GM12864 (cell line): ENCODE measurements around the gene TFF3.

Experiments
- DNase-seq: peaks from one replicate; pipeline ENCODE4 v3.0.0-alpha.2; 2011; ENCODE audit warnings: low read depth
- H3K4me3 ChIP-seq: 2 replicates; pipeline ENCODE4 v1.5.1; 2011; ENCODE audit warnings: mild to moderate bottlenecking, low read depth, low read length, control low read depth
- TF ChIP-seq, protein P1 (sequence below): IDR thresholded peaks from 2 replicates; pipeline ENCODE4 v1.5.1; 2011; ENCODE audit warnings: low read depth, mild to moderate bottlenecking, moderate library complexity, low read length, control low read depth, inconsistent platforms; ENCODE audit errors: missing control alignments

Gene TFF3

GRCh38 chr21:42336054-42336453 is 20.8 kb upstream of the TFF3 start:
- TF ChIP-seq, protein P1, sequence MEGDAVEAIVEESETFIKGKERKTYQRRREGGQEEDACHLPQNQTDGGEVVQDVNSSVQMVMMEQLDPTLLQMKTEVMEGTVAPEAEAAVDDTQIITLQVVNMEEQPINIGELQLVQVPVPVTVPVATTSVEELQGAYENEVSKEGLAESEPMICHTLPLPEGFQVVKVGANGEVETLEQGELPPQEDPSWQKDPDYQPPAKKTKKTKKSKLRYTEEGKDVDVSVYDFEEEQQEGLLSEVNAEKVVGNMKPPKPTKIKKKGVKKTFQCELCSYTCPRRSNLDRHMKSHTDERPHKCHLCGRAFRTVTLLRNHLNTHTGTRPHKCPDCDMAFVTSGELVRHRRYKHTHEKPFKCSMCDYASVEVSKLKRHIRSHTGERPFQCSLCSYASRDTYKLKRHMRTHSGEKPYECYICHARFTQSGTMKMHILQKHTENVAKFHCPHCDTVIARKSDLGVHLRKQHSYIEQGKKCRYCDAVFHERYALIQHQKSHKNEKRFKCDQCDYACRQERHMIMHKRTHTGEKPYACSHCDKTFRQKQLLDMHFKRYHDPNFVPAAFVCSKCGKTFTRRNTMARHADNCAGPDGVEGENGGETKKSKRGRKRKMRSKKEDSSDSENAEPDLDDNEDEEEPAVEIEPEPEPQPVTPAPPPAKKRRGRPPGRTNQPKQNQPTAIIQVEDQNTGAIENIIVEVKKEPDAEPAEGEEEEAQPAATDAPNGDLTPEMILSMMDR = no peak
- H3K4me3 ChIP-seq = no peak overlapping the region
- no peak for DNase-seq

- TF ChIP-seq, protein P1 = no peak
- no peak overlapping the region for H3K4me3 ChIP-seq
- no peak for DNase-seq
Measured at GRCh38 chr21:42332557-42333317, 17.5 kb upstream of the TFF3 start.

DNA sequence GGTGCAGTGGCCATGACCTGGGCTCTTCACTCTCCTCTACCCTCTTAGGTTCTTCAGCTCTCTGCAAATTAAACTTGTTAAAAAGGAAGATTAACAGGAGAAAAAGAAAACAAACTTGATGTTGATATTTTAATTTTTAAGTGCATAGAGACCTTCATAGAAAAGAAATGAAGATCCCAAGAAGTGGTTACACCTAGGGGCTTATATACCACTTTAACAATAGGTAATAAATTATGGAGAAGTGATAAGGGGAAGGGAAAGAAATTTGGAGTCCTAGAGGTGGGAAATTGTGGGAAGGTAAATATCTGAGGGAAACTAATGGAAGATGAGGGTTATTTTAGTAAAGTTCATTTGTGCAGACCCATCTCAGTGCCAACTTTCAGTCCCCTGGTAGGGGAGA is 16.5 kb upstream of the TFF3 start:
- TF ChIP-seq, protein P1 = no peak

GRCh38 chr21:42330380-42331371 is 15.5 kb upstream of the TFF3 start:
- TF ChIP-seq, protein P1 = no peak
- no peak for DNase-seq
- no peak overlapping the region for H3K4me3 ChIP-seq

More for the DNA sequence above, 16.5 kb upstream of the TFF3 start:
- DNase-seq = no peak
- no peak overlapping the region for H3K4me3 ChIP-seq

DNA sequence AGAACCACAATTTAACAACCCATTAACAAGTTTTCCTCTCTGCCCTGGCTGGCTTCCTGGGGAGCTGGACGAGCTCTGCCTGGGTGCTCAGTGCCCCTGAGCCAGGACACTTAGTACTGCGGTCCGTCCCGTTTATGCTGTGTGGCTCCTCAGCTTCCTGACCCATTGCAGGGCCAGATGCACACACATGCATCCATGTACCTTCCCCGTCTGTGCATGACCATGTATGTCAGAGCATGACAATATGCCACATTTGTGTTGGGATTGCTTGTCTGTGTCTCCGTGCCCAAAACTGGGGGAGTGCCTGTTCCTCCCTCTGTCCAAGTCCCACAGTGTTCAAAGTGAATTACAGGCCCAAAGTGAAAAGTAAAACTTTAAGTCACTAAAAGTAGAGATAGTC is 9.7 kb upstream of the TFF3 start:
- DNase-seq = no peak
- TF ChIP-seq, protein P1 = no peak
- no peak overlapping the region for H3K4me3 ChIP-seq

DNA sequence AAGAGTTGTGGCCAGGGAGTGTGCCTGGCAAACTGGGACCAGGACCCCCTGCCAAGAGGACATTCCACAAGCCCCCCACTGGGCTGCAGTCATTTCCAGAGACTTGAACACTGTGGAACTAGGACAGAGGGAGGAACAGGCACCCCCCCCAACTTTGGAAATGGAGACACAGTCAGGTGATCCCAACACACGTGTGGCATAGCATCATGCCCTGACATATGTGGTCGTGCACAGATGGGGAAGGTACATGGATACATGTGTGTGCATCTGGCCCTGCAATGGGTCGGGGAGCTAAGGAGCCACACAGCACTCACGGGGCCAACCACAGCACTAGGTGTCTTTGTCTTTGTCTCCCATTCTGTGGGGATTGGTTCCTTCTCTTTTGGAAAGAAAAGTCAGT is 6.6 kb upstream of the TFF3 start:
- TF ChIP-seq, protein P1 = no peak
- no peak for DNase-seq

More for the DNA sequence above, 6.6 kb upstream of the TFF3 start:
- no peak overlapping the region for H3K4me3 ChIP-seq
